Mesothelial cell of epicardium (in vitro differentiated cells): ENCODE results near the gene NME1. TPM values are rescaled to one million over a fixed set of nuclear protein-coding genes. Genes with fewer than 3 reads are reported as not detected.

Source experiments
- DNase-seq, 2 experiments: peaks; one replicate each; pipeline ENCODE4 v3.0.0; 2021; ENCODE audit warnings: low spot score in 2 of 2; ENCODE audit not compliant: unreplicated experiment in 2 of 2
- H3K27ac Mint-ChIP-seq: 2 replicates; pipeline ENCODE4 v1.8.0; 2021; ENCODE audit warnings: mixed read lengths
- H3K27me3 Mint-ChIP-seq: 2 replicates; pipeline ENCODE4 v1.8.0; 2021; ENCODE audit warnings: low read depth, mixed read lengths
- H3K36me3 Mint-ChIP-seq: 2 replicates; pipeline ENCODE4 v1.8.0; 2021; ENCODE audit warnings: mixed read lengths
- H3K4me1 Mint-ChIP-seq: 2 replicates; pipeline ENCODE4 v1.8.0; 2021; ENCODE audit warnings: mixed read lengths
- H3K4me3 Mint-ChIP-seq: 2 replicates; pipeline ENCODE4 v1.8.0; 2021; ENCODE audit warnings: mild to moderate bottlenecking, moderate library complexity, mixed read lengths
- H3K9me3 Mint-ChIP-seq: 2 replicates; pipeline ENCODE4 v1.8.0; 2021; ENCODE audit warnings: mixed read lengths
- total RNA-seq: library from RNA; stranded (reverse); gene quantifications from 3 replicates; pipeline ENCODE4 v1.2.1, GENCODE V29; 2021
- TF ChIP-seq, protein P1 (sequence below): fragments of 200-600 bp; sonication (generic); IDR thresholded peaks from one replicate; pipeline ENCODE4 v1.5.0; 2021; ENCODE audit warnings: antibody characterized with exemption; ENCODE audit not compliant: unreplicated experiment

The NME1 gene
- total RNA-seq, 1 donor from 2014 or later, result 114 TPM

DNA sequence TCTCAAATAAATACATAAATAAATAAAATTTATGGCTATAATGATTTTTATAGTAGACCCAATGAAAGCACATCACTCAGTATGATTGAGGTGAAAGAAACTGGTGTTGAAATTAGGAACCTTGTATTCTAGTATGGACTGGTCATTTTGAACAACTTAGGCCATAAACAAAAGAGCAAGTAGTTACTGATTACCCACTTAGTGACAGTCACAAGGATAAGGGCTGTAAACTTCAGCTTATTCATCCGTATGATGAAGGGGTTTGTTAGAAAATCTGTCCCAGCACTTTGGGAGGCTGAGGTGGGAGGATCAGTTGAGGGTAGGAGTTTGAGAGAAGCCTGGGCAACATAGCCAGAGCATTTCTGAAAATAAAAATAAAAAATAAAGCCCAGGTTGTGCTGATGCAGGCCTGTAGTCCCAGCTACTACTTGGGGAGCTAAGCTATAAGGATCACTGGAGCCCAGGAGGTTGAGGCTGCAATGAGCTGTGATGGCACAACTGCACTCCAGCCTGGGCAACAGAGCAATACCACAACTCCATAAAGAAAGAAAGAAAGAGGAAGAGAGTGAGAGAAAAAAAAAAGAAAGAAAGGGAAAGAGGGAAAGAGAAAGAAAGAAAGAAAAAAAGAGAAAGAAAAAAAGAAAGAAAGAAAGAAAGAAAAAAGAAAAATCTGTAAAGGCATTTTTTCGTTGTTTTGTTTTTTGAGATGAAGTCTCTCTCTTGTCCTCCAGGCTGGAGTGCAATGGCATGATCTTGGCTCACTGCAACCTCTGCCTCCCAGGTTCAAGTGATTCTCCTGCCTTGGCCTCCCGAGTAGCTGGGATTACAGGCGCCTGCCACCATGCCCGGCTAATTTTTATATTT, 28.5 kb upstream of the NME1 start:
- Mint-ChIP-seq H3K9me3 (no peaks in the 10 kb centered on the region), H3K4me3 (no peak overlapping the region), H3K27ac (no peak overlapping the region), H3K27me3 (no peaks in the 10 kb centered on the region), H3K36me3 (no peaks in the 10 kb centered on the region), H3K4me1 (peaks cover 17% of the 10 kb centered on the region)
- no peak for DNase-seq
- TF ChIP-seq, protein P1, sequence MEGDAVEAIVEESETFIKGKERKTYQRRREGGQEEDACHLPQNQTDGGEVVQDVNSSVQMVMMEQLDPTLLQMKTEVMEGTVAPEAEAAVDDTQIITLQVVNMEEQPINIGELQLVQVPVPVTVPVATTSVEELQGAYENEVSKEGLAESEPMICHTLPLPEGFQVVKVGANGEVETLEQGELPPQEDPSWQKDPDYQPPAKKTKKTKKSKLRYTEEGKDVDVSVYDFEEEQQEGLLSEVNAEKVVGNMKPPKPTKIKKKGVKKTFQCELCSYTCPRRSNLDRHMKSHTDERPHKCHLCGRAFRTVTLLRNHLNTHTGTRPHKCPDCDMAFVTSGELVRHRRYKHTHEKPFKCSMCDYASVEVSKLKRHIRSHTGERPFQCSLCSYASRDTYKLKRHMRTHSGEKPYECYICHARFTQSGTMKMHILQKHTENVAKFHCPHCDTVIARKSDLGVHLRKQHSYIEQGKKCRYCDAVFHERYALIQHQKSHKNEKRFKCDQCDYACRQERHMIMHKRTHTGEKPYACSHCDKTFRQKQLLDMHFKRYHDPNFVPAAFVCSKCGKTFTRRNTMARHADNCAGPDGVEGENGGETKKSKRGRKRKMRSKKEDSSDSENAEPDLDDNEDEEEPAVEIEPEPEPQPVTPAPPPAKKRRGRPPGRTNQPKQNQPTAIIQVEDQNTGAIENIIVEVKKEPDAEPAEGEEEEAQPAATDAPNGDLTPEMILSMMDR, result no peak

DNA sequence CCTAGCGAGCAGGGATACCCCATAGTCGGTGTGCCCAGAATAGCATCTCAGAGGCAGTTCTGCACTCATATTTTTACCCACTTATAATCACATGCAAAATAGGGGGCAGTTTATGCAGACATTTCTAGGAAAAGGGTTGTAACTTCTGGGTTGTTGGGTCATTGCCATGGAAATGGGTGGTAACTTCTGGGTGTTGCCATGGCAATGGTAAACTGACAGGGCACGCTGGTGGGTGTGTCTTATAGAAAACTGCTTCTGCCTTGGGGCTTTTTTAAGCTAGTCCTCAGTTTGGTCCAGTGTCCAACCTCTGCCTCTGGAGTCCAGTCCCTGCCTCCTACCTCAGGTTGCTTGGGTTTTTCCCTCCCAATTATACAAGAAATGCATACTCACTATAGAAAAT, 25.3 kb upstream of the NME1 start:
- H3K27ac Mint-ChIP-seq, result no peak overlapping the region
- H3K27me3 Mint-ChIP-seq, result no peaks in the 10 kb centered on the region
- H3K4me1 Mint-ChIP-seq, result no peaks in the 10 kb centered on the region
- TF ChIP-seq, protein P1, result no peak
- no peaks in the 10 kb centered on the region for H3K9me3 Mint-ChIP-seq
- no peak overlapping the region for H3K4me3 Mint-ChIP-seq
- no peaks in the 10 kb centered on the region for H3K36me3 Mint-ChIP-seq
- no peak for DNase-seq

DNA sequence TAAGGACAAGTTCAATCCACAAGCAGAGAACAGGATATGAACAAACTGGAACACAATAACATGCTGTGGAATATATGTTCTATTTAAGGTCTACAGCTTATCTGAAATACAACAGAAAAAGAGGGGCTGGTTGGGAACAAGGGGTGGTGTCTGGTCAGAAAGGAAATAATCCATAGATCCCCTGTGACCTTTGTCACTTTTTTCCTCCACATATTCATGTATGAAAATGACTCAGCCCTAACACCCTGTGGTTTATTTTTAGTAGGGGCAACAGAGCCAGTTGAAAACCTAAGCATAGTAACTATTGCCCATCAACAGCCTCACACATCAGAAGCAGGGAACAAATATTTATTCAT, 20.4 kb upstream of the NME1 start:
- TF ChIP-seq, protein P1, result no peak
- peaks cover 3% of the 10 kb centered on the region for H3K9me3 Mint-ChIP-seq

DNA sequence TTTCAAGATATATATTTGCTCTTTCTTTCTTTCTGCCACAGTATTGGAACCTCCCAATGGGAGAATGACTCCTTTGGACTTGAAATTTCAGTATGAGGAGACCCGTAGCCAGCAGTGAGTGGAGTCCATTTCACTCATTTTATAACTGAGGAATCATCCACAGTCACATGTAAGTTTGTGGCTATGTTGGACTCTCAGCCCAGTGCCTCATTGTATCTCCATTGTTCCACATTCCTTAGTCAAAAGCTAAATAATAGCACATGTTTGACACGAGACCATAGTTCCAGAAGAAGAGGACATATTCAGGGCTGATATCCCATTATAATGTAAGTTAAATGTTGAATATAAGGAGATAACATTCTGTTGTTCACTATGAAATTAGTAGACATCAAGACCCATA, 20.0 kb upstream of the NME1 start:
- TF ChIP-seq, protein P1, result no peak

More for the DNA sequence above, 20.4 kb upstream of the NME1 start:
- Mint-ChIP-seq H3K27me3 (no peaks in the 10 kb centered on the region), H3K4me3 (no peak overlapping the region), H3K27ac (no peak overlapping the region), H3K4me1 (no peaks in the 10 kb centered on the region), H3K36me3 (no peaks in the 10 kb centered on the region)
- DNase-seq, result no peak

DNA sequence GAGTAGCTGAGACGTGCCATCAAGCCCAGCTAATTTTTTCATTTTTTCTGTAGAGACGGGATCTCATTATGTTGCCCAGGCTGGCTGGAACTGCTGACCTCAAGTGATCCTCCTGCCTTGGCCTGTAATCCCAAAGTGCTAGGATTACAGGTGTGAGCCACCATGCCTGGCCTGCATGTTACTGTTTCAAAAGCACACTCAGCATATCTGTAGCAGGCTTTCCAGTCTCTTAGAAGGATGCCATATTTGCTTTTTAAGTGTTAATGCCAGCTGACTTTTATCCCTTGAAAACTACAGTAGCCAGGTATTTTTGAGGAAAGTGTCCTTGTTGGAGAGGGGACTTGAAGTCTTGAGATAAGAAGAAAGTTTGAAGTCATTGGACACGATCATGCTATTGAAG, 17.4 kb upstream of the NME1 start:
- TF ChIP-seq, protein P1, result no peak
- Mint-ChIP-seq H3K9me3 (peaks cover 3% of the 10 kb centered on the region), H3K4me1 (no peaks in the 10 kb centered on the region), H3K4me3 (no peak overlapping the region), H3K27me3 (no peaks in the 10 kb centered on the region), H3K36me3 (no peaks in the 10 kb centered on the region), H3K27ac (no peak overlapping the region)
- no peak for DNase-seq

More for the DNA sequence above, 20.0 kb upstream of the NME1 start:
- Mint-ChIP-seq H3K27me3 (no peaks in the 10 kb centered on the region), H3K36me3 (no peaks in the 10 kb centered on the region), H3K4me1 (no peaks in the 10 kb centered on the region), H3K9me3 (peaks cover 3% of the 10 kb centered on the region), H3K27ac (no peak overlapping the region), H3K4me3 (no peak overlapping the region)
- no peak for DNase-seq
